ENCODE results near the gene HOMER2. TPM values are rescaled to one million over a fixed set of nuclear protein-coding genes. Genes with fewer than 3 reads are reported as not detected.

HOMER2 gene
- total RNA-seq, 2 experiments from 2014 or later: 5.6 TPM

GRCh38 chr15:82805994-82806406, 146.5 kb downstream of the HOMER2 start, which contains the start of gene FSD2:
Gene FSD2, minus strand, starts transcription at chr15:82806069. Its CDS starts 18,679 bp downstream, at chr15:82787390.
- H3K4me2 ChIP-seq (ENCODE audit: low read length): peak within 1 kb of the TSS; percentile 80
- DNase-seq (ENCODE audit: low spot score): peak; percentile 89
- ChIA-PET CTCF (ENCODE audit: unreplicated experiment) (no interaction called here), POLR2A (interaction anchor here (0.7 to 1.4 kb wide), 2 partner anchors 43 to 206 kb away, joined by 3 read pairs; no protein-coding TSS in a partner anchor)
- H3K9me2 ChIP-seq (ENCODE audit: insufficient read depth, low read length): no peaks in the 10 kb centered on the region
- peak within 1 kb of the TSS; percentile 95 for H3K4me3 ChIP-seq (ENCODE audit: low read depth, low read length, poor library complexity, severe bottlenecking)
- H2AFZ ChIP-seq (ENCODE audit: low read length): peak within 1 kb of the TSS; percentile 81
- H3K79me2 ChIP-seq (ENCODE audit: insufficient read depth, low read depth, low read length): peaks cover 11% of the 10 kb centered on the region
- H4K20me1 ChIP-seq (ENCODE audit: insufficient read depth, low read length): peaks cover 3% of the 10 kb centered on the region; the same call in 1 of the 2 replicates
- intact Hi-C loops (cut with micrococcal nuclease; ENCODE audit: unreplicated experiment): loop anchor here (1.0 to 5.0 kb wide), 3 partner anchors 56 to 301 kb away; partner anchors contain the start of genes RPS17 and TM6SF1
- H3K9me3 ChIP-seq (ENCODE audit: low read length): no peaks in the 10 kb centered on the region
- peaks cover 61% of the 10 kb centered on the region for H3K4me1 ChIP-seq (ENCODE audit: insufficient read depth, low read length, poor library complexity, severe bottlenecking)
- peak within 1 kb of the TSS; percentile 91 for H3K27ac ChIP-seq (ENCODE audit: low read depth, low read length, poor library complexity, severe bottlenecking)
- BruUV-seq (replicated peaks): no TSS peak
- H3K36me3 ChIP-seq (ENCODE audit: insufficient read depth, low read length): no peaks in the 10 kb centered on the region
- peak; percentile 56; the same call in 1 of the 2 replicates for TF ChIP-seq CTCF (conservative IDR thresholded peaks at IDR 0.05; ENCODE audit: low read length)
- TF ChIP-seq EZH2phosphoT487 (IDR thresholded peaks at IDR 0.05; ENCODE audit: borderline replicate concordance, low read depth, low read length): no peak

- ChIA-PET CTCF (ENCODE audit: unreplicated experiment) (no interaction called here), POLR2A (interaction anchor here (1.0 to 2.4 kb wide), 6 partner anchors 9 to 258 kb away, joined by 3 to 10 read pairs (median 3); no protein-coding TSS in a partner anchor)
- DNase-seq (ENCODE audit: low spot score): no peak
- H3K79me2 ChIP-seq (ENCODE audit: insufficient read depth, low read depth, low read length): no peaks in the 10 kb centered on the region
- H2AFZ ChIP-seq (ENCODE audit: low read length): peak overlapping the region; percentile 57; the same call in 1 of the 2 replicates
- H3K4me2 ChIP-seq (ENCODE audit: low read length): peak overlapping the region; percentile 80
- intact Hi-C loops (cut with micrococcal nuclease; ENCODE audit: unreplicated experiment): no loop called here
- no peaks in the 10 kb centered on the region for H3K36me3 ChIP-seq (ENCODE audit: insufficient read depth, low read length)
- peaks cover 61% of the 10 kb centered on the region for H3K4me1 ChIP-seq (ENCODE audit: insufficient read depth, low read length, poor library complexity, severe bottlenecking)
- H3K4me3 ChIP-seq (ENCODE audit: low read depth, low read length, poor library complexity, severe bottlenecking): no peak overlapping the region
- no TSS peak for BruUV-seq (replicated peaks)
- H4K20me1 ChIP-seq (ENCODE audit: insufficient read depth, low read length): no peaks in the 10 kb centered on the region
- TF ChIP-seq CTCF (conservative IDR thresholded peaks at IDR 0.05; ENCODE audit: low read length): no peak
- no peaks in the 10 kb centered on the region for H3K9me3 ChIP-seq (ENCODE audit: low read length)
- peak overlapping the region; percentile 91 for H3K27ac ChIP-seq (ENCODE audit: low read depth, low read length, poor library complexity, severe bottlenecking)
- no peaks in the 10 kb centered on the region for H3K9me2 ChIP-seq (ENCODE audit: insufficient read depth, low read length)
Observed at GRCh38 chr15:82804575-82804949, 148.0 kb downstream of the HOMER2 start.
